Measurements from ENCODE around the gene OR51T1. TPM values are rescaled to one million over a fixed set of nuclear protein-coding genes. Genes with fewer than 3 reads are reported as not detected.
"Not testable (repeated sequence)": the region's sequence is repeated elsewhere in the genome, so short reads cannot be mapped to it uniquely, and the experiment has no call there.

Gene OR51T1, protein sequence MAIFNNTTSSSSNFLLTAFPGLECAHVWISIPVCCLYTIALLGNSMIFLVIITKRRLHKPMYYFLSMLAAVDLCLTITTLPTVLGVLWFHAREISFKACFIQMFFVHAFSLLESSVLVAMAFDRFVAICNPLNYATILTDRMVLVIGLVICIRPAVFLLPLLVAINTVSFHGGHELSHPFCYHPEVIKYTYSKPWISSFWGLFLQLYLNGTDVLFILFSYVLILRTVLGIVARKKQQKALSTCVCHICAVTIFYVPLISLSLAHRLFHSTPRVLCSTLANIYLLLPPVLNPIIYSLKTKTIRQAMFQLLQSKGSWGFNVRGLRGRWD
- total RNA-seq = not detected
- polyA plus RNA-seq = not detected

DNA sequence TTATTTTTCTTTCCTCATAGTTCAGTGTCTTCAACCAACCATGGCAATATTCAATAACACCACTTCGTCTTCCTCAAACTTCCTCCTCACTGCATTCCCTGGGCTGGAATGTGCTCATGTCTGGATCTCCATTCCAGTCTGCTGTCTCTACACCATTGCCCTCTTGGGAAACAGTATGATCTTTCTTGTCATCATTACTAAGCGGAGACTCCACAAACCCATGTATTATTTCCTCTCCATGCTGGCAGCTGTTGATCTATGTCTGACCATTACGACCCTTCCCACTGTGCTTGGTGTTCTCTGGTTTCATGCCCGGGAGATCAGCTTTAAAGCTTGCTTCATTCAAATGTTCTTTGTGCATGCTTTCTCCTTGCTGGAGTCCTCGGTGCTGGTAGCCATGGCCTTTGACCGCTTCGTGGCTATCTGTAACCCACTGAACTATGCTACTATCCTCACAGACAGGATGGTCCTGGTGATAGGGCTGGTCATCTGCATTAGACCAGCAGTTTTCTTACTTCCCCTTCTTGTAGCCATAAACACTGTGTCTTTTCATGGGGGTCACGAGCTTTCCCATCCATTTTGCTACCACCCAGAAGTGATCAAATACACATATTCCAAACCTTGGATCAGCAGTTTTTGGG lies at the start of gene OR51T1:
TSS of gene OR51T1 (plus strand) at position 41 of the 641 bp plus-strand sequence. CDS start at position 41, 0 bp downstream.
- 77% methylated on average over 8 of the region's 8 CpGs for WGBS
- Histone ChIP-seq H3K4me1 (ENCODE audit: insufficient read depth) (no peaks in the 10 kb centered on the region), H3K4me3 (ENCODE audit: low read depth, low read length) (no peak within 1 kb of the TSS), H3K27ac (ENCODE audit: low read depth) (no peak within 1 kb of the TSS), H3K36me3 (ENCODE audit: insufficient read depth) (no peaks in the 10 kb centered on the region)
- no peak for DNase-seq (ENCODE audit: extremely low spot score)

DNA sequence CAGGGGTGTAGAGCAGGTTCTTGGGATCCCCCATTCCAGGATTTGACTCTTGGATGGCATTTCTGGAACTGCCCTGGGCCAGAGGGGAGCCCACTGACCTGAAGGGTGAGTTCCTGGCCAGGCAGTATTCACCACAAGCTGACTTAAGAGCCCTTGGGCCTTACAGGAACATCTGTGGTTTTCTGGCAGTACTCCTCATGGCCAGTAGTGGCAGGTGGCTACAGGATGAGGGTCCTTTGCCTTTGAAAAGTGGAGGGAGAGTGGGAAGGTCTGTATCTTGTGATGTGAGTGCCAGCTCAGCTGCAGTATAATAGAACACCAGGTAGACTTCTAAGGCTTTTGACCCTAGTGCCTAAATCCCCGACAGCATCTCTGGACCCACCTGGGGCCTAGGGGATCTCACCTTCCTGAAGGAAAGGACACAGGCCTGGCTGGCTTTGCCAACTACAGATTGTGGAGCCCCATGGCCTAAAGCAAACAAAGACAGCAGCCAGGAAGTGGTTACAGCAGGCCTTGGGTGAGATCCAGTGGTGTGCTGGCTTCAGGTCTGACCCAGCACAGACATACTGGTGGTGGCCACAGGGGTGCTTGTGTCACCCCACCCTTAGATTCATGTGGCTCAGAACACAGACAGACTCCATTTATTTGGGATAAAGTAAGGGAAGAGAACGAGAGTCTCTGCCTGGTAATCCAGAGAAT lies 41.7 kb upstream of the OR51T1 start:
- no peak for DNase-seq (ENCODE audit: extremely low spot score)
- 86% methylated on average over 2 of the region's 2 CpGs for WGBS
- no peaks in the 10 kb centered on the region for H3K36me3 ChIP-seq (ENCODE audit: insufficient read depth)
- H3K4me1 ChIP-seq (ENCODE audit: insufficient read depth) = no peaks in the 10 kb centered on the region
- H3K4me3 ChIP-seq (ENCODE audit: low read depth, low read length) = no peak overlapping the region
- H3K27ac ChIP-seq (ENCODE audit: low read depth) = no peak overlapping the region

DNA sequence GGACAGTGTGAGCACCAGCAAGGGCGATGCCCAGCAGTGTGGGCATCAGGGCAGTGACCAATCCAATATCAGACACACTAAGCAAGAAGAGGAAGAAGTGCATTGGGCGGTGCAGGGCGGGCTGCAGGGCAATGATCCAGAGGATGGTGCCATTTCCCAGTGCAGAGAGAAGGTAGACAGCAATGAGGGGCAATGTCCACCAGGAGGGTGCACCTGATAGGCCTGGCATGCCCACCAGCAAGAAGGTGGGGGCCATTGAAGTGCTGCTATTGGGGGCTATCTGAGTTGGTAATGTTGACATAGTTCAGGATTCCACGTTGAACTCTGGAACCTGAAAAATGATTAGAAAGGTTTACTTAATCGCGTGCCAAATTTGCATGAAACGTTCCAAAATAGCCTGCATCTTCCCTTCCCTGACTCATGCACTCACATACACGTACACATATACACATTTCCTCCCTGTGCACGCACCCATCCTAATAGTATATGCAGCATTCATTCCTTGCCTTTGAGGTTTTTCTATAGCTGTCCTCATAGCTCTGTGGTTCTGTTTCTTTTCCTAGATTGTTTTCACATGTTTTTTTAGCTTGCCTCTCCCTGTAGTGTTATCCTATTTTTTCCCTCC lies 32.7 kb upstream of the OR51T1 start, which contains the start of gene OR51S1:
TSS of gene OR51S1 (minus strand) at position 301 of the 625 bp plus-strand sequence. CDS start at position 301, 0 bp downstream.
- Histone ChIP-seq H3K4me1 (ENCODE audit: insufficient read depth) (no peaks in the 10 kb centered on the region), H3K4me3 (ENCODE audit: low read depth, low read length) (no peak within 1 kb of the TSS), H3K36me3 (ENCODE audit: insufficient read depth) (no peaks in the 10 kb centered on the region), H3K27ac (ENCODE audit: low read depth) (no peak within 1 kb of the TSS)
- WGBS = 74% methylated on average over 9 of the region's 9 CpGs
- no peak for DNase-seq (ENCODE audit: extremely low spot score)

DNA sequence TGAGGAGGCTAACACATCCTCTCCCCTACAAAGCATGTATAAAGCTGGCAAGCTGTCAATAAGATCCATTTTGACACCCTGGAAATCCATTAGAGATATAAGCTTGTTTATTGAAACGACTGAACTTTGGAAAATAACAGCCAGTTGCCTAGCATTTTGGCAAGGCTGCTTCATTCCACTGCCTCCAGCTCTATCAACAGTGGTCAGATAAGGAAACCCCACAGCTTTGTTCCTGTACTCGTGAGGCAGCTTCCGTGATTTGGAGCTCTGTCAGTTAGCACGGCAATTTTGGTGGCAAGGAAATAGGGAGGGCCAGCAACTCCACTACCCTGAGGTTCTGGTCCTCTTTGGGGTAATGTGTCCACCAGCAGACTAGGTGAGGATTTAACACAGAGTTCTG lies 30.7 kb upstream of the OR51T1 start:
- no peak for DNase-seq (ENCODE audit: extremely low spot score)
- H3K36me3 ChIP-seq (ENCODE audit: insufficient read depth) = no peaks in the 10 kb centered on the region
- WGBS = 10% methylated on average over 4 of the region's 4 CpGs

DNA sequence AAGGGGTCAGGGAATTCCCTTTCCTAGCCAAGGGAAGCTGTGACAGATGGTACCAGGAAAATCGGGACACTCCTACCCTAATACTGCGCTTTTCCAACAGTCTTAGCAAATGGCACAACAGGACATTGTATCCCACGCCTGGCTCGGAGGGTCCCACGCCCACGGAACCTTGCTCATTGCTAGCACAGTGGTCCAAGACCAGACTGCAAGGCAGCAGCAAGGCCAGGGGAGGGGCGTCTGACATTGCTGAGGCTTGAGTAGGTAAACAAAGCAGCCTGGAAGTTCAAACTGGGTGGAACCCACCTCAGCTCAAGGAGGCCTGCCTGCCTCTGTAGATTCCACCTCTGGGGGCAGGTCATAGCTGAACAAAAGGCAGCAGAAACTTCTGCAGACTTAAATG lies 27.4 kb upstream of the OR51T1 start:
- H3K4me1 ChIP-seq (ENCODE audit: insufficient read depth); H3K27ac ChIP-seq (ENCODE audit: low read depth); H3K4me3 ChIP-seq (ENCODE audit: low read depth, low read length); H3K36me3 ChIP-seq (ENCODE audit: insufficient read depth); DNase-seq (ENCODE audit: extremely low spot score): not testable (repeated sequence)
- 92% methylated on average over 7 of the region's 7 CpGs for WGBS

More for the DNA sequence above, 30.7 kb upstream of the OR51T1 start:
- H3K27ac ChIP-seq (ENCODE audit: low read depth) = no peak overlapping the region
- no peak overlapping the region for H3K4me3 ChIP-seq (ENCODE audit: low read depth, low read length)
- no peaks in the 10 kb centered on the region for H3K4me1 ChIP-seq (ENCODE audit: insufficient read depth)

DNA sequence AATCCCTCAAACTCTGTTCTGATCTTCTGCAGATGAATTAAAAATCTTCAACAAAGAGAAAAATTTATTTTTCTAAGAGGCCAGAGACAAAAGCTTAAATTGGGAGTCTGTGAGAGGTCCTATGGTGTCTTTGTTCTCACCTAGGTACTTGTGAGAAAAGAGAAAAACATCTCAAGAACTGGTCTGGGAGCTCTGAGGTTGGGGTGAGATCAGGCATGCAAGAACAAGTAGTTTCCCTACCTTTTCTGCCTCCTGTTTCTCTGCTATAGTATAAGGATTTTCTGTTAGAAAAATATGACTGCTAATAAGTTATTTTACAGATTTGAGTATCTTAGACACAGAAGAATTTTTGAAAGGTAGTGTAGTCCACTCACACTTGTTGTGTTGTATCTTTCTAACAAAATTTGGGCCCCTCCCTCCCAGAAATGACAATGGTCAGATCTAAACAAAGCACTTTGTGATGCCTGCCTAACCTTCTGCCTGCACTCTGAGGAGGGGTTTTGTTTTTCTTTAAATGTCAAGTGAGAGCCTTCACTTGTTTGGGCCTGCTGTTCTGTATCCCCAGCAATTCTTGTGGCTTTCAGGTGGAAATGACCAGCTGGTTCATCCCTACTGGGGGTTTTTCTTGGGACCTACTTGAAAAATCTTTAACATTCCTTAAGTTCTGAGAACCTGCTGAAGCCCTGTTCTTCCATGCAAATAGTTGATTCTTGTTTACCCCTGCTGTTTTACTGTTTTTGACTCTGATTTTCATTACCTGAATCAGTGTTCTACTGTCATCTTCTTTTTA lies 19.1 kb upstream of the OR51T1 start:
- Histone ChIP-seq H3K4me3 (ENCODE audit: low read depth, low read length) (no peak overlapping the region), H3K4me1 (ENCODE audit: insufficient read depth) (no peaks in the 10 kb centered on the region), H3K27ac (ENCODE audit: low read depth) (no peak overlapping the region), H3K36me3 (ENCODE audit: insufficient read depth) (no peaks in the 10 kb centered on the region)
- DNase-seq (ENCODE audit: extremely low spot score) = no peak

DNA sequence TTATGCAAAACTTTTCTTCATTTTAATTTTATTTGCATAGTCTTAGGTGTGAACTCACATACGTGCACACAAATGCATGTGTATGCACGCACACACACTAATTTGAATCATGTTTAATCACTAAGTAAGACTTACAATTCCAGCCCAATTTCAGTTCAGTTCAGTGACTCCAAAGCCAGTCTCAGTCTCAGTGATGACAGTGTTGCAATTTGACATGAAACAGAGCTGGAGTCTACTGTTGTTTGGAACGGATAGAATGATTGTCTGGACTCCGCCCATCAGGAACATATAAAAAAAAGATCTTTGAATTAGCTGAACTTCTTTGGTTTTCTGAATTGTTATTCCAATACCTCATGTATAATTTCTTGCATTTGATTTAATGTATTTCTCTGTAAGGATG lies 17.8 kb upstream of the OR51T1 start:
- H3K36me3 ChIP-seq (ENCODE audit: insufficient read depth) = no peaks in the 10 kb centered on the region
- H3K4me1 ChIP-seq (ENCODE audit: insufficient read depth) = no peaks in the 10 kb centered on the region
- WGBS = 55% methylated on average over 4 of the region's 4 CpGs
- H3K27ac ChIP-seq (ENCODE audit: low read depth) = no peak overlapping the region
- DNase-seq (ENCODE audit: extremely low spot score) = no peak
- no peak overlapping the region for H3K4me3 ChIP-seq (ENCODE audit: low read depth, low read length)

DNA sequence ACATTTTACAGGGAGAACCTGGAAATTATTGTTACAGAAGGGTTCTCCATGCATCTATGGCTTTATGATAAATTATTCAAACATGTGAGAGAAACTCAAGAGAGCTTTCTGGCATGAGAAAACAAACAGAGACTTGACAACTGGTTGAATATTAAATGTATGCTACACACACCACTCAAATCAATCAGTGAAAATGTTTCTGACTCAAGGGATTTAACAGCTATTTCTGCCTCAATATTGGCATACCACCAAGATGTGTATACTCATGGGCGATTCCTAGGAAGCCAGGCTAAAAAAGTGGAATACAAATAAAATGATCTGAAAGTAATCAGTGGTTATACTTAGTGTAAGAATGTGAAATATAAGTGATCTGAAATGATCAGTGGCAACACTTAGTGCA lies 15.8 kb upstream of the OR51T1 start:
- Histone ChIP-seq H3K27ac (ENCODE audit: low read depth) (no peak overlapping the region), H3K36me3 (ENCODE audit: insufficient read depth) (no peaks in the 10 kb centered on the region), H3K4me1 (ENCODE audit: insufficient read depth) (no peaks in the 10 kb centered on the region), H3K4me3 (ENCODE audit: low read depth, low read length) (no peak overlapping the region)
- WGBS = 46% methylated on average over 1 of the region's 1 CpG
- DNase-seq (ENCODE audit: extremely low spot score) = no peak

DNA sequence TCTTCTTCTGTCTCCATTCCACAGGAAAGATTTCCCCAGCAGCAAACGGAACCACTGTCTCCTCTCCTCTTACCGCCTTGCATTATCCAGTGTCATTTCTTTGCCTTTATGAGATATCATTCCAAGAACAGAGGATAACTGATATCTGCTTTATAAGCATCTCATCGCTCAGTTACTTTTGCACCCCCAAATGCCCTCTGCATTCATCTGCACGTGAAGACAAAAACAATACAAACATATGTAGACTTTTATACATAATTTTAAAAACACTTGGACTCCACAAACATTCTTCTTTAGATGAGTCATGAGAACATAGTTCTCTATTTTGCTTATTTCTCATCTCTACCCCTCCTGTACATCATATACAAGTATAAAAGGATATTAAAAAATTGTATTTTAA lies 512 bp upstream of the OR51T1 start:
- DNase-seq (ENCODE audit: extremely low spot score) = no peak
- 67% methylated on average over 4 of the region's 4 CpGs for WGBS
- Histone ChIP-seq H3K4me3 (ENCODE audit: low read depth, low read length) (no peak overlapping the region), H3K36me3 (ENCODE audit: insufficient read depth) (no peaks in the 10 kb centered on the region), H3K4me1 (ENCODE audit: insufficient read depth) (no peaks in the 10 kb centered on the region), H3K27ac (ENCODE audit: low read depth) (no peak overlapping the region)

DNA sequence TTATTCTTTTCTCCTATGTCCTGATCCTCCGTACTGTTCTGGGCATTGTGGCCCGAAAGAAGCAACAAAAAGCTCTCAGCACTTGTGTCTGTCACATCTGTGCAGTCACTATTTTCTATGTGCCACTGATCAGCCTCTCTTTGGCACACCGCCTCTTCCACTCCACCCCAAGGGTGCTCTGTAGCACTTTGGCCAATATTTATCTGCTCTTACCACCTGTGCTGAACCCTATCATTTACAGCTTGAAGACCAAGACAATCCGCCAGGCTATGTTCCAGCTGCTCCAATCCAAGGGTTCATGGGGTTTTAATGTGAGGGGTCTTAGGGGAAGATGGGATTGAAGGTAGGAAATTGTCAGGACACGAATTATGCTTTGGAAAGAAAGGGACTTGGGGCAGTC lies 843 bp downstream of the OR51T1 start:
- Histone ChIP-seq H3K4me3 (ENCODE audit: low read depth, low read length) (no peak overlapping the region), H3K27ac (ENCODE audit: low read depth) (no peak overlapping the region), H3K4me1 (ENCODE audit: insufficient read depth) (no peaks in the 10 kb centered on the region), H3K36me3 (ENCODE audit: insufficient read depth) (no peaks in the 10 kb centered on the region)
- no peak for DNase-seq (ENCODE audit: extremely low spot score)
- WGBS = 88% methylated on average over 5 of the region's 5 CpGs

DNA sequence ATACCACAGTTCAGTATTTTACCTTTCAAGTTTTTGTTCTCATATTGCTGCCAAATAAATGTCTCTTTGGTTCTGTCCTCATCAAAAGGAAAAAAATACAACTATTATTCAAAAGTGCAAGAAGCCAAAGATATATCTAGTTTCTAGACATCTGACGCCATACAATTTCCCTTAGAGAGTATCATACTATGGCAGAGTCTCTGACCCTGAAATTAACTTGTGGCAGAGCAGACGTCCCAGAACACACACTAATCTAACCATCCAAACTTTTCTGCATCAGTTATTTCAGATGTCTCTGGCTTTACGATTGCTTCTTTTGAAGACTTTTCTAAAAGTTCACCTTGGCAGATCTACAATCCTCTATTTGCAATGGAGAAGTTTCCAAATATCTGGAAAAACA lies 2.7 kb downstream of the OR51T1 start:
- 71% methylated on average over 3 of the region's 3 CpGs for WGBS
- Histone ChIP-seq H3K27ac (ENCODE audit: low read depth) (no peak overlapping the region), H3K4me3 (ENCODE audit: low read depth, low read length) (no peak overlapping the region), H3K36me3 (ENCODE audit: insufficient read depth) (no peaks in the 10 kb centered on the region), H3K4me1 (ENCODE audit: insufficient read depth) (no peaks in the 10 kb centered on the region)
- DNase-seq (ENCODE audit: extremely low spot score) = no peak

DNA sequence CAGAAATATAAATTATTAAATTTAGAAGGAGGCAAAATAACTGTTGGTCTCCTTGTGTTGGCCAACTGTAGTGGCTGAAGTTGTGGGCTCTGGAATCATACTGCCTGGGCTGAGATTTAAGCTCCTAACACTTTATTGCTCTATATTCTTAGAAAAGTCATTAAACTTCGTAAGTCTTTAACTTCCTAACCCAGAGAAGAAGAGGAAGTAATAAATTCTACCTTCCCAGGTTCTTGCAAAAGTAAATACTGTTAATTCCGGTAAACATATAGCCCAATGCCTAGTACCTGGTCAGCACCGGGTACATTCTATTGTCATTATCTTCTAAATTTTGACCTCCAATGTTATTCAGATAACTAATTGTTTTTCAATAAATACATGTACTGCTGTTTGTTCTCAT lies 4.5 kb downstream of the OR51T1 start:
- 57% methylated on average over 3 of the region's 3 CpGs for WGBS
- Histone ChIP-seq H3K36me3 (ENCODE audit: insufficient read depth) (no peaks in the 10 kb centered on the region), H3K4me3 (ENCODE audit: low read depth, low read length) (no peak overlapping the region), H3K4me1 (ENCODE audit: insufficient read depth) (no peaks in the 10 kb centered on the region), H3K27ac (ENCODE audit: low read depth) (no peak overlapping the region)
- no peak for DNase-seq (ENCODE audit: extremely low spot score)

DNA sequence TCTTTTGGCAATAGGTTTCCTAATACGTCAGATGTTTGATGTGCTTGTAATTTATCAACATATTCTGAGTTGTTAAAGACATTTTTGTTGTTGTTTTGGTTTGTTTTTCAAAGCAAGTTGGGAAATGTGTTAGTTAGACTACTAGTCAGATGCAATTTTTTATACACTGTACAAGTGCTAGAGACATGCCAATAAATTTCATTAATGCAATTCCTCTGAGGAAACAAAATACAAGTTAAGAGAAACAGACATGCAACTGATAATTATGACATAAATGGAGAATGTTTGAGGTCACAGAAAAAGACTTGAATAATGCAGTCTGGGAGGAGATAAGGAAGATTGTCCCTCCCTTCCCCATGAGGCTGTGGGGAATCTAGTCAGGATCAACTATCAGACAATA lies 5.9 kb downstream of the OR51T1 start:
- WGBS = 0% methylated on average over 1 of the region's 1 CpG
- DNase-seq (ENCODE audit: extremely low spot score) = no peak
- no peak overlapping the region for H3K27ac ChIP-seq (ENCODE audit: low read depth)
- H3K36me3 ChIP-seq (ENCODE audit: insufficient read depth) = no peaks in the 10 kb centered on the region
- H3K4me1 ChIP-seq (ENCODE audit: insufficient read depth) = no peaks in the 10 kb centered on the region
- no peak overlapping the region for H3K4me3 ChIP-seq (ENCODE audit: low read depth, low read length)

Measured in urinary bladder (tissue), 4 donors.